ENCODE data around the gene TAF8.
"Not testable (repeated sequence)": the region's sequence is repeated elsewhere in the genome, so short reads cannot be mapped to it uniquely, and the experiment has no call there.

The TAF8 gene, protein sequence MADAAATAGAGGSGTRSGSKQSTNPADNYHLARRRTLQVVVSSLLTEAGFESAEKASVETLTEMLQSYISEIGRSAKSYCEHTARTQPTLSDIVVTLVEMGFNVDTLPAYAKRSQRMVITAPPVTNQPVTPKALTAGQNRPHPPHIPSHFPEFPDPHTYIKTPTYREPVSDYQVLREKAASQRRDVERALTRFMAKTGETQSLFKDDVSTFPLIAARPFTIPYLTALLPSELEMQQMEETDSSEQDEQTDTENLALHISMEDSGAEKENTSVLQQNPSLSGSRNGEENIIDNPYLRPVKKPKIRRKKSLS

GRCh38 chr6:42050297-42051267 lies at the start of gene TAF8:
TAF8 (plus strand) TSS chr6:42050524; CDS start chr6:42050542, 18 bp downstream.
- Mint-ChIP-seq H3K4me1 (peaks cover 39% of the 10 kb centered on the region), H3K27me3 (ENCODE audit: low read depth, poor library complexity) (peaks cover 26% of the 10 kb centered on the region), H3K9me3 (no peaks in the 10 kb centered on the region), H3K27ac (peak within 1 kb of the TSS; percentile 99), H3K4me3 (peak within 1 kb of the TSS; percentile 96), H3K36me3 (ENCODE audit: low read depth) (peaks cover 31% of the 10 kb centered on the region)
- peak; percentile 83 for DNase-seq
- TF ChIP-seq CTCF (IDR thresholded peaks at IDR 0.05), result no peak

GRCh38 chr6:42001506-42001905 lies 48.8 kb upstream of the TAF8 start:
- H3K27me3 Mint-ChIP-seq (ENCODE audit: low read depth, poor library complexity), result peaks cover 4% of the 10 kb centered on the region
- H3K4me3 Mint-ChIP-seq, result no peak overlapping the region
- no peaks in the 10 kb centered on the region for H3K4me1 Mint-ChIP-seq
- H3K36me3 Mint-ChIP-seq (ENCODE audit: low read depth), result peaks cover 6% of the 10 kb centered on the region
- no peak for DNase-seq
- peaks cover 7% of the 10 kb centered on the region for H3K9me3 Mint-ChIP-seq
- no peak overlapping the region for H3K27ac Mint-ChIP-seq
- no peak for TF ChIP-seq CTCF (IDR thresholded peaks at IDR 0.05)

DNA sequence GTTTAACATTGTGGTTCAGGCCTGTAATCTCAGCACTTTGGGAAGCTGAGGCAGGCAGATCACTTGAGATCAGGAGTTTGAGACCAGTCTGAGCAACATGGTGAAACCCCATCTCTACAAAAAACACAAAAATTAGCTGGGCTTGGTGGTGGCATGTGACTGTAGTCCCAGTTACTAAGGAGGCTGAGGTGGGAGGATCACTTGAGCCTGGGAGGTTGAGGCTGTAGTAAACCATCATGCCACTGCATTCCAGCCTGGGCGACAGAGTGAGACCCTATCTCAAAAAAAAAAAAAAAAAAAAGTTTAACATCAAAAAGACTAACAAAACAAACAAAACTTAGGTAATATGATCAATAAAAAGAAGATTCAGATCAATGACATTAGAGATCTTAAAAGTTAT lies 46.7 kb upstream of the TAF8 start:
- H3K27me3 Mint-ChIP-seq (ENCODE audit: low read depth, poor library complexity); H3K27ac Mint-ChIP-seq; H3K36me3 Mint-ChIP-seq (ENCODE audit: low read depth); H3K9me3 Mint-ChIP-seq; DNase-seq; H3K4me3 Mint-ChIP-seq; H3K4me1 Mint-ChIP-seq: not testable (repeated sequence)

DNA sequence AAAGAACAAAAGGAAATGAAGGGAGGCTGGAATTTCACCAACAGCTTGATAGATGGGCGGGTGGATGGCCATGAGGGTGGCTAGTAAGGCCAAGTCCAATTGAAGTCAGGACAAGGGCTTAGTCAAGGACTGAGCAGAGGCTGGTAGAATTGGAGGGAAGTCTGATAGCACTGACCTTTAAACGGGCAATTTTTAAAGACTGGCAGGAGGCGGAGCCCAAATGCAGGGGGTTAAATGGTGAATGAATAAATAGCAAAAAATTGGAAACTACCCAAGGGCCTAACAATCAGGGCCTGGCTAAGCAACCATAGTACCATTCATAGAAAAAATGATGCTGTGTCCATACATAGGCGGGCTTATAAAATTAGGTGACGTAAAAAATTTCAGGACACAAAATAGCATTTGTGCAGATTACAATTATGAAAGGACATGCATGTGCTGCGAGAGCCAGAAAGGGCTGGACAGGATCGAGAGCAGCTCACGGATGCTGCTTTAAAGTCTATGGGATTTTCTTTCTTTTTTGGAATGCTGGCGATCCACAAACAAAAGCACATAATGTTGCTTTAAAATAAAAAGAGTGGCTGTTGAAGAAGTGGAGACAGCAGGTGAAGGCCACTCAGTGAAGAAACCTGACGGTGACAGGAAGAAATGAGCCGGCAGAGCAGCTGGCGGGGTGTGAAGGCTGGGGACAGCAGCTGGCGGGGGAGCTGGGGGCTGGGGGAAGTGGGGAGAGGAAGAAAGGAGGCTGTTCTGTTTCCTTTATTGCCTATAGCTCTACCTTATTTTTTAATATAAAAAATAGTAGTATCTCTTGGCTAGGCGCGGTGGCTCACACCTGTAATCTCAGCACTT lies 42.8 kb upstream of the TAF8 start:
- no peak overlapping the region for H3K27ac Mint-ChIP-seq
- H3K27me3 Mint-ChIP-seq (ENCODE audit: low read depth, poor library complexity), result peaks cover 5% of the 10 kb centered on the region
- no peak overlapping the region for H3K4me3 Mint-ChIP-seq
- peaks cover 22% of the 10 kb centered on the region for H3K4me1 Mint-ChIP-seq
- H3K36me3 Mint-ChIP-seq (ENCODE audit: low read depth), result no peaks in the 10 kb centered on the region
- no peaks in the 10 kb centered on the region for H3K9me3 Mint-ChIP-seq
- no peak for TF ChIP-seq CTCF (IDR thresholded peaks at IDR 0.05)
- no peak for DNase-seq

DNA sequence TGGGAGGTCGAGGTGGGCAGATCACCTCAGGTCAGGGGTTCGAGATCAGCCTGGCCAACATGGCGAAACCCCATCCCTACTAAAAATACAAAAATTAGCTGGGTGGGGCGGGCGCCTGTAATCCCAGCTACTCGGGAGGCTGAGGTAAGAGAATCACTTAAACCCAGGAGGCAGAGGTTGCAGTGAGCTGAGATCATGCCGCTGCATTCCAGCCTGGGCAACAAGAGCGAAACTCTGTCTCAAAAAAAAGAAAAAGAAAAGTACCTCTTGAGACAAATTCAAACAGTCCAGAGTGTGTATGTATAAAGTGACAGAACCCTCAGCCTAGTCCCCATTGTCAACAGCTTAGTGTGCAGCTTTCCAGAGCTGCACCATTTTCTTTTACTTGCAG lies 42.2 kb upstream of the TAF8 start:
- H3K9me3 Mint-ChIP-seq; DNase-seq; H3K27me3 Mint-ChIP-seq (ENCODE audit: low read depth, poor library complexity); H3K4me3 Mint-ChIP-seq; H3K27ac Mint-ChIP-seq; H3K36me3 Mint-ChIP-seq (ENCODE audit: low read depth): not testable (repeated sequence)
- H3K4me1 Mint-ChIP-seq, result peaks cover 22% of the 10 kb centered on the region

DNA sequence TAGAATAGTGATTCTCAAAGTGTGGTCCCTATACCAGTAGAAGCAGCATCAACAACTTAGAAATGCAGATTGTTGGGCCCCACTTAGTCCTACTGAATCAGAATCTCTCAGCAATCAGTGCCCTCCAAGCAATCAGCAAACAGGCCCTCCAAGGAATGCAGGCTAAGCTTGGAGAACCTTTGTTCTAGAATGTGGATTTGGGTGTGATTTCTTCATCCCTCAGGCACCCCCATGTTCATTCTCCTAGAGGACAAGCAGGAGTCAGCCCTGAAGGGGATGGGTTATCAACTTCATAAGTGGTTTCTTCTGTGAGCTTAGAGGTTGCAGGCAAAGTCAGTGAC lies 40.5 kb upstream of the TAF8 start:
- TF ChIP-seq CTCF (IDR thresholded peaks at IDR 0.05), result no peak
- H3K9me3 Mint-ChIP-seq, result no peaks in the 10 kb centered on the region
- no peaks in the 10 kb centered on the region for H3K36me3 Mint-ChIP-seq (ENCODE audit: low read depth)
- H3K27ac Mint-ChIP-seq, result peak overlapping the region; percentile 68
- H3K4me3 Mint-ChIP-seq, result no peak overlapping the region
- peaks cover 22% of the 10 kb centered on the region for H3K4me1 Mint-ChIP-seq
- DNase-seq, result no peak
- peaks cover 8% of the 10 kb centered on the region for H3K27me3 Mint-ChIP-seq (ENCODE audit: low read depth, poor library complexity)

Data from nephron progenitor cell (in vitro differentiated cells).